Measurements from ENCODE around the gene NME3. TPM values are rescaled to one million over a fixed set of nuclear protein-coding genes. Genes with fewer than 3 reads are reported as not detected.

The NME3 gene
- total and polyA plus RNA-seq, 4 donors = 10.4 to 38.0 (median 19.4) TPM

DNA sequence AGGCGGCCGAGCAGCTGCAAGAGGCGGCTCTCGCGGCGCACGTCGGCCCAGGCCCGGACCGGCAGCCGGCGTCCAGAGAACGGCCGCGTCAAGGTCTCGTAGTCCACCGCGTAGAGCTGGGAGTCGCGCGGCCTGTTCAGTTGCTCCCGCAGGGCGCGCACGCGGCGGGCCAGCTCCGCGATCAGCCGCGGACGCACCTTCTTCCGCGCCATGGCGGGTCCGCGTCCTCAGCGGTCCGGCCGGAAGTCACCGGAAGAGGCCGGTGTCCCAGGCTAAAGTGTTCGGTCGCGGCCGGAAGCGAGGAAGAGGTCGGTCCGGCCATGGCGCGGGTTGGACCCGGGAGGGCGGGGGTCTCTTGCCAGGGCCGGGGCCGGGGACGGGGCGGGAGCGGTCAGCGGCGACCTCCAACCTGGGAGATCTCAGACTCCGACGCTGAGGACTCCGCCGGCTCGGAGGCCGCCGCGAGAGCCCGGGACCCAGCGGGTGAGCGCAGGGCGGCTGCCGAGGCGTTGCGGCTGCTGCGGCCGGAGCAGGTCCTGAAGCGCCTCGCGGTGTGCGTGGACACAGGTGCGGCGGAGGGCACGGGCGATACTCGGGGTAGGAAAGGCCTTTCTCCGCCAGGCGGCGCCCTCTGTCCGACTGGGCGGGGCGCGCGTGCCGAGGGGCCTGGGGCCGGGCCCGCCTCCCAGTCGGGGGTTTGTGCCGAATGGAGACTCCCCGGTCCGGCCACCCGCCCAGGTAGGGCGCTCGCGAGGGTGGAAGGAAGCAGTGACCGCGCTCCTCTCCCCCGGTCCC is 1.8 kb upstream of the NME3 start, which contains the start of gene MRPS34:
TSS of gene MRPS34 (minus strand) at position 227 of the 795 bp plus-strand sequence. CDS start at position 212, 15 bp downstream.
- peak; percentile 86 for DNase-seq (ENCODE audit: low spot score)
- H3K9me3 ChIP-seq (ENCODE audit: control insufficient read depth in 4 of 4, low read length in 3 of 4) = no peaks in the 10 kb centered on the region
- TF ChIP-seq HNF4A (conservative IDR thresholded peaks at IDR 0.05) = no peak
- no peak for TF ChIP-seq FOXA2 (IDR thresholded peaks at IDR 0.05)
- peak; percentile 89 to 95 for TF ChIP-seq GABPA (IDR thresholded peaks at IDR 0.05 in 1 of 2, conservative IDR thresholded peaks at IDR 0.05 in 1 of 2)
- no peak for TF ChIP-seq EGR1 (IDR thresholded peaks at IDR 0.05; ENCODE audit: low read depth in 2 of 2)
- TF ChIP-seq YY1 (IDR thresholded peaks at IDR 0.05) = peak; percentile 84
- TF ChIP-seq HNF4G (IDR thresholded peaks at IDR 0.05) = no peak
- TF ChIP-seq, protein P1, sequence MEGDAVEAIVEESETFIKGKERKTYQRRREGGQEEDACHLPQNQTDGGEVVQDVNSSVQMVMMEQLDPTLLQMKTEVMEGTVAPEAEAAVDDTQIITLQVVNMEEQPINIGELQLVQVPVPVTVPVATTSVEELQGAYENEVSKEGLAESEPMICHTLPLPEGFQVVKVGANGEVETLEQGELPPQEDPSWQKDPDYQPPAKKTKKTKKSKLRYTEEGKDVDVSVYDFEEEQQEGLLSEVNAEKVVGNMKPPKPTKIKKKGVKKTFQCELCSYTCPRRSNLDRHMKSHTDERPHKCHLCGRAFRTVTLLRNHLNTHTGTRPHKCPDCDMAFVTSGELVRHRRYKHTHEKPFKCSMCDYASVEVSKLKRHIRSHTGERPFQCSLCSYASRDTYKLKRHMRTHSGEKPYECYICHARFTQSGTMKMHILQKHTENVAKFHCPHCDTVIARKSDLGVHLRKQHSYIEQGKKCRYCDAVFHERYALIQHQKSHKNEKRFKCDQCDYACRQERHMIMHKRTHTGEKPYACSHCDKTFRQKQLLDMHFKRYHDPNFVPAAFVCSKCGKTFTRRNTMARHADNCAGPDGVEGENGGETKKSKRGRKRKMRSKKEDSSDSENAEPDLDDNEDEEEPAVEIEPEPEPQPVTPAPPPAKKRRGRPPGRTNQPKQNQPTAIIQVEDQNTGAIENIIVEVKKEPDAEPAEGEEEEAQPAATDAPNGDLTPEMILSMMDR (IDR thresholded peaks at IDR 0.05; ENCODE audit: low read depth, low read length, missing input control) = peak; percentile 65
- peak; percentile 29 to 64 for TF ChIP-seq RAD21 (IDR thresholded peaks at IDR 0.05)
- TF ChIP-seq TAF1 (conservative IDR thresholded peaks at IDR 0.05) = no peak
- TF ChIP-seq, protein P2, sequence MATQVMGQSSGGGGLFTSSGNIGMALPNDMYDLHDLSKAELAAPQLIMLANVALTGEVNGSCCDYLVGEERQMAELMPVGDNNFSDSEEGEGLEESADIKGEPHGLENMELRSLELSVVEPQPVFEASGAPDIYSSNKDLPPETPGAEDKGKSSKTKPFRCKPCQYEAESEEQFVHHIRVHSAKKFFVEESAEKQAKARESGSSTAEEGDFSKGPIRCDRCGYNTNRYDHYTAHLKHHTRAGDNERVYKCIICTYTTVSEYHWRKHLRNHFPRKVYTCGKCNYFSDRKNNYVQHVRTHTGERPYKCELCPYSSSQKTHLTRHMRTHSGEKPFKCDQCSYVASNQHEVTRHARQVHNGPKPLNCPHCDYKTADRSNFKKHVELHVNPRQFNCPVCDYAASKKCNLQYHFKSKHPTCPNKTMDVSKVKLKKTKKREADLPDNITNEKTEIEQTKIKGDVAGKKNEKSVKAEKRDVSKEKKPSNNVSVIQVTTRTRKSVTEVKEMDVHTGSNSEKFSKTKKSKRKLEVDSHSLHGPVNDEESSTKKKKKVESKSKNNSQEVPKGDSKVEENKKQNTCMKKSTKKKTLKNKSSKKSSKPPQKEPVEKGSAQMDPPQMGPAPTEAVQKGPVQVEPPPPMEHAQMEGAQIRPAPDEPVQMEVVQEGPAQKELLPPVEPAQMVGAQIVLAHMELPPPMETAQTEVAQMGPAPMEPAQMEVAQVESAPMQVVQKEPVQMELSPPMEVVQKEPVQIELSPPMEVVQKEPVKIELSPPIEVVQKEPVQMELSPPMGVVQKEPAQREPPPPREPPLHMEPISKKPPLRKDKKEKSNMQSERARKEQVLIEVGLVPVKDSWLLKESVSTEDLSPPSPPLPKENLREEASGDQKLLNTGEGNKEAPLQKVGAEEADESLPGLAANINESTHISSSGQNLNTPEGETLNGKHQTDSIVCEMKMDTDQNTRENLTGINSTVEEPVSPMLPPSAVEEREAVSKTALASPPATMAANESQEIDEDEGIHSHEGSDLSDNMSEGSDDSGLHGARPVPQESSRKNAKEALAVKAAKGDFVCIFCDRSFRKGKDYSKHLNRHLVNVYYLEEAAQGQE (IDR thresholded peaks at IDR 0.05) = no peak
- peak; percentile 11 for TF ChIP-seq SP1 (IDR thresholded peaks at IDR 0.05)
- TF ChIP-seq RXRA (IDR thresholded peaks at IDR 0.05) = no peak
- TF ChIP-seq NR2F2 (IDR thresholded peaks at IDR 0.05) = no peak
- TF ChIP-seq, protein P3, sequence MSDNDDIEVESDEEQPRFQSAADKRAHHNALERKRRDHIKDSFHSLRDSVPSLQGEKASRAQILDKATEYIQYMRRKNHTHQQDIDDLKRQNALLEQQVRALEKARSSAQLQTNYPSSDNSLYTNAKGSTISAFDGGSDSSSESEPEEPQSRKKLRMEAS (IDR thresholded peaks at IDR 0.05) = no peak
- TF ChIP-seq, protein P4, sequence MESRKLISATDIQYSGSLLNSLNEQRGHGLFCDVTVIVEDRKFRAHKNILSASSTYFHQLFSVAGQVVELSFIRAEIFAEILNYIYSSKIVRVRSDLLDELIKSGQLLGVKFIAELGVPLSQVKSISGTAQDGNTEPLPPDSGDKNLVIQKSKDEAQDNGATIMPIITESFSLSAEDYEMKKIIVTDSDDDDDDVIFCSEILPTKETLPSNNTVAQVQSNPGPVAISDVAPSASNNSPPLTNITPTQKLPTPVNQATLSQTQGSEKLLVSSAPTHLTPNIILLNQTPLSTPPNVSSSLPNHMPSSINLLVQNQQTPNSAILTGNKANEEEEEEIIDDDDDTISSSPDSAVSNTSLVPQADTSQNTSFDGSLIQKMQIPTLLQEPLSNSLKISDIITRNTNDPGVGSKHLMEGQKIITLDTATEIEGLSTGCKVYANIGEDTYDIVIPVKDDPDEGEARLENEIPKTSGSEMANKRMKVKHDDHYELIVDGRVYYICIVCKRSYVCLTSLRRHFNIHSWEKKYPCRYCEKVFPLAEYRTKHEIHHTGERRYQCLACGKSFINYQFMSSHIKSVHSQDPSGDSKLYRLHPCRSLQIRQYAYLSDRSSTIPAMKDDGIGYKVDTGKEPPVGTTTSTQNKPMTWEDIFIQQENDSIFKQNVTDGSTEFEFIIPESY (IDR thresholded peaks at IDR 0.05) = no peak
- H3K4me3 ChIP-seq (ENCODE audit: low read depth in 1 of 3, low read length in 3 of 3) = peak within 1 kb of the TSS; percentile 73 to 93 (median 78)
- peaks cover 10 to 50% (median 29%) of the 10 kb centered on the region in 4 donors for H3K4me1 ChIP-seq (ENCODE audit: control insufficient read depth in 4 of 4, insufficient read depth in 4 of 4, low read length in 3 of 4)
- under 1% methylated on average over 108 of the region's 108 CpGs for WGBS
- peak within 1 kb of the TSS; percentile 83 to 94 for H3K27ac ChIP-seq (ENCODE audit: low read depth in 1 of 2, low read length in 2 of 2)
- peak within 1 kb of the TSS; percentile 21 to 89 for H3K9ac ChIP-seq (ENCODE audit: low read depth in 1 of 2, low read length in 2 of 2)
- H3K27me3 ChIP-seq (ENCODE audit: control insufficient read depth in 4 of 4, insufficient read depth in 4 of 4, low read length in 3 of 4) = no peaks in the 10 kb centered on the region
- H3K36me3 ChIP-seq (ENCODE audit: control insufficient read depth in 4 of 4, insufficient read depth in 3 of 4, low read depth in 1 of 4, low read length in 3 of 4) = peaks cover 0 to 20% (median 9%) of the 10 kb centered on the region in 4 donors
